GM23338 (cell line): ENCODE measurements around the gene ABCC1. TPM values are rescaled to one million over a fixed set of nuclear protein-coding genes. Genes with fewer than 3 reads are reported as not detected.

Source experiments
- ATAC-seq: fragments of 200-7000 bp; cut with Tn5 transposase; 3 replicates; pipeline ENCODE4 v1.9.1; 2020
- DNase-seq: peaks from one replicate; pipeline ENCODE4 v3.0.0-alpha.2; 2015; ENCODE audit warnings: low spot score
- H2AFZ ChIP-seq: fragments of 200-600 bp; sonication (generic); 2 replicates; pipeline ENCODE4 v1.8.0; 2016; ENCODE audit warnings: antibody characterized with exemption, mild to moderate bottlenecking, moderate library complexity
- H3F3A ChIP-seq: fragments of 200-600 bp; sonication (generic); replicated peaks from 2 replicates; pipeline ENCODE4 v1.8.0; 2017; ENCODE audit warnings: antibody characterized with exemption, mixed run types, low read depth
- H3K27ac ChIP-seq: fragments of 200-600 bp; sonication (generic); 2 replicates; pipeline ENCODE4 v1.6.1; 2016; ENCODE audit warnings: low read depth
- H3K27me3 ChIP-seq: fragments of 200-600 bp; sonication (generic); 2 replicates; pipeline ENCODE4 v1.8.0; 2016; ENCODE audit warnings: mild to moderate bottlenecking, mixed run types, moderate library complexity; ENCODE audit not compliant: insufficient read depth
- H3K36me3 ChIP-seq: fragments of 200-600 bp; sonication (generic); 2 replicates; pipeline ENCODE4 v1.8.0; 2016; ENCODE audit warnings: mild to moderate bottlenecking; ENCODE audit not compliant: insufficient read depth
- H3K4me1 ChIP-seq: fragments of 200-600 bp; sonication (generic); 2 replicates; pipeline ENCODE4 v1.8.0; 2016; ENCODE audit warnings: mild to moderate bottlenecking, moderate library complexity; ENCODE audit not compliant: insufficient read depth
- H3K4me2 ChIP-seq: fragments of 200-600 bp; sonication (generic); 2 replicates; pipeline ENCODE4 v1.7.1; 2017; ENCODE audit warnings: mixed run types
- H3K4me3 ChIP-seq: fragments of 200-600 bp; sonication (generic); 2 replicates; pipeline ENCODE4 v1.6.1; 2016; ENCODE audit warnings: mixed run types
- H3K79me2 ChIP-seq: fragments of 200-600 bp; sonication (generic); replicated peaks from 2 replicates; pipeline ENCODE4 v1.8.0; 2017; ENCODE audit warnings: mild to moderate bottlenecking; ENCODE audit not compliant: insufficient read depth
- H3K9me2 ChIP-seq: fragments of 200-600 bp; sonication (generic); 2 replicates; pipeline ENCODE4 v1.8.0; 2017; ENCODE audit not compliant: insufficient read depth
- H4K20me1 ChIP-seq: fragments of 200-600 bp; sonication (generic); replicated peaks from 2 replicates; pipeline ENCODE4 v1.8.0; 2017; ENCODE audit warnings: mild to moderate bottlenecking; ENCODE audit not compliant: insufficient read depth
- H3K27ac Mint-ChIP-seq: 2 replicates; pipeline ENCODE4 v1.8.0; 2020; ENCODE audit warnings: inconsistent platforms, mild to moderate bottlenecking, moderate library complexity, mixed read lengths
- H3K27me3 Mint-ChIP-seq: 3 replicates; pipeline ENCODE4 v1.8.0; 2022; ENCODE audit warnings: low read depth, mild to moderate bottlenecking, moderate library complexity, mixed read lengths, inconsistent platforms; ENCODE audit not compliant: insufficient read depth, poor library complexity
- H3K36me3 Mint-ChIP-seq: 3 replicates; pipeline ENCODE4 v1.8.0; 2021; ENCODE audit warnings: low read depth, mild to moderate bottlenecking, inconsistent platforms, moderate library complexity, mixed read lengths
- H3K4me1 Mint-ChIP-seq: 3 replicates; pipeline ENCODE4 v1.8.0; 2020; ENCODE audit warnings: mild to moderate bottlenecking, inconsistent platforms, mixed read lengths
- H3K4me3 Mint-ChIP-seq: 3 replicates; pipeline ENCODE4 v1.8.0; 2021; ENCODE audit warnings: moderate library complexity, mild to moderate bottlenecking, inconsistent platforms, mixed read lengths
- H3K9me3 Mint-ChIP-seq: 3 replicates; pipeline ENCODE4 v1.8.0; 2020; ENCODE audit warnings: moderate library complexity, mild to moderate bottlenecking, inconsistent platforms, mixed read lengths
- CREB1 ChIP-seq: fragments of 250-450 bp; sonication (Bioruptor Pico); IDR thresholded peaks from 2 replicates; pipeline ENCODE4 v1.5.0; 2020; ENCODE audit warnings: low read depth, mild to moderate bottlenecking, moderate library complexity
- ETS1 ChIP-seq: IDR thresholded peaks from 2 replicates; pipeline ENCODE4 v1.6.1; 2016; ENCODE audit warnings: antibody characterized with exemption
- EZH2 ChIP-seq: fragments of 200-600 bp; sonication (generic); IDR thresholded peaks from one replicate; pipeline ENCODE4 v1.8.0; 2017; ENCODE audit warnings: antibody characterized with exemption, mild to moderate bottlenecking, low read depth; ENCODE audit not compliant: unreplicated experiment
- EZH2phosphoT487 ChIP-seq: fragments of 200-600 bp; sonication (generic); IDR thresholded peaks from one replicate; pipeline ENCODE4 v1.8.1; 2018; ENCODE audit warnings: antibody characterized with exemption; ENCODE audit not compliant: unreplicated experiment
- JUNB ChIP-seq: IDR thresholded peaks from one replicate; pipeline ENCODE4 v1.6.1; 2016; ENCODE audit warnings: antibody characterized with exemption; ENCODE audit not compliant: unreplicated experiment
- NANOG ChIP-seq: IDR thresholded peaks from 2 replicates; pipeline ENCODE4 v1.6.1; 2016; ENCODE audit warnings: antibody characterized with exemption, borderline replicate concordance
- POLR2AphosphoS5 ChIP-seq: IDR thresholded peaks from 2 replicates; pipeline ENCODE4 v1.6.1; 2016; ENCODE audit warnings: antibody characterized with exemption, low read depth
- ZNF114 ChIP-seq: fragments of 250-450 bp; sonication (Bioruptor Pico); IDR thresholded peaks from 2 replicates; pipeline ENCODE4 v1.5.0; 2020; ENCODE audit warnings: mild to moderate bottlenecking, moderate library complexity
- ZNF331 ChIP-seq: fragments of 250-450 bp; sonication (Bioruptor Pico); IDR thresholded peaks from 2 replicates; pipeline ENCODE4 v1.5.0; 2020; ENCODE audit warnings: low read depth, mild to moderate bottlenecking, moderate library complexity
- ZNF462 ChIP-seq: fragments of 250-450 bp; sonication (Bioruptor Pico); IDR thresholded peaks from 2 replicates; pipeline ENCODE4 v1.5.0; 2020; ENCODE audit warnings: mild to moderate bottlenecking, moderate library complexity
- polyA plus RNA-seq: library from polyadenylated mRNA; unstranded; fragments of >200 nt; fragmentation: Nextera tagmentation; extraction: Ambion mirVana; gene quantifications from 2 replicates; pipeline ENCODE4 v1.2.1, GENCODE V29; 2016
- total RNA-seq: library from RNA; depleted of rRNA; stranded (reverse); fragments of >200 nt; shearing (Covaris generic); gene quantifications from 2 replicates; pipeline ENCODE4 v1.2.3, GENCODE V29; 2014

The ABCC1 gene
- total and polyA plus RNA-seq, 2 experiments from 2014 or later = 11.0 to 46.6 TPM

DNA sequence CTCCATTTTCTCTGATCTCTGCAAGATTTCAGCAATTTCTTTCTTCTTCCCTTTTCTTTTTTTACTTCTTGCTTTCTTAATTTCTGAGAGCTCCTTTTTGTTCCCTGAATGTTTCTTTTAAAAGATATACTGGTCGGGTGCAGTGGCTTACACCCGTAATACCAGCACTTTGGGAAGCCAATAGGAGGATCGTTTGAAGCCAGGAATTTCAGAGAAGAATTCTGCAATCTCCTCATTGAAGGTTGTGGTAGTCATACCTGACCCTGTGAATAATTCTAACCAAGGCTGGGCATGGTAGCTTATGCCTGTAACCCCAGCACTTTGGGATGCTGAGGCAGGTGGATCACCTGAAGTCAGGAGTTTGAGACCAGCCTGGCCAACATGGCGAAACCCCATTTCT lies 15.6 kb upstream of the ABCC1 start (continued):
- no peak for TF ChIP-seq ZNF462 (CRISPR knock-in tag)
- no peak for TF ChIP-seq CREB1 (CRISPR knock-in tag)
- TF ChIP-seq POLR2AphosphoS5 = no peak
- no peak for TF ChIP-seq EZH2phosphoT487

GRCh38 chr16:15934991-15935390 lies 14.4 kb upstream of the ABCC1 start:
- Histone ChIP-seq H3K36me3 (no peaks in the 10 kb centered on the region), H3K27ac (no peak overlapping the region), H3K4me1 (no peaks in the 10 kb centered on the region), H3K4me3 (no peak overlapping the region), H4K20me1 (no peaks in the 10 kb centered on the region), H3K4me2 (no peak overlapping the region), H3K9me2 (no peaks in the 10 kb centered on the region), H3K27me3 (no peaks in the 10 kb centered on the region), H3F3A (no peaks in the 10 kb centered on the region), H3K79me2 (no peaks in the 10 kb centered on the region), H2AFZ (no peak overlapping the region)
- Mint-ChIP-seq H3K9me3 (peaks cover 3% of the 10 kb centered on the region; the same call in 1 of the 3 replicates), H3K27ac (no peak overlapping the region), H3K36me3 (no peaks in the 10 kb centered on the region), H3K27me3 (no peaks in the 10 kb centered on the region), H3K4me3 (no peak overlapping the region), H3K4me1 (no peaks in the 10 kb centered on the region)
- no peak for DNase-seq
- no peak for ATAC-seq
- no peak for TF ChIP-seq ZNF114
- TF ChIP-seq NANOG = no peak
- no peak for TF ChIP-seq ZNF331 (CRISPR knock-in tag)
- TF ChIP-seq JUNB = no peak
- TF ChIP-seq EZH2 = no peak
- TF ChIP-seq ZNF462 (CRISPR knock-in tag) = no peak
- TF ChIP-seq ETS1 = no peak
